Measurements from ENCODE around the gene TCF7L1. TPM values are rescaled to one million over a fixed set of nuclear protein-coding genes. Genes with fewer than 3 reads are reported as not detected.
A peak's percentile ranks its signal among the peaks of the same experiment; 100 is the strongest.

Gene TCF7L1
- total RNA-seq, 1 donor from 2014 or later = 83.8 TPM

DNA sequence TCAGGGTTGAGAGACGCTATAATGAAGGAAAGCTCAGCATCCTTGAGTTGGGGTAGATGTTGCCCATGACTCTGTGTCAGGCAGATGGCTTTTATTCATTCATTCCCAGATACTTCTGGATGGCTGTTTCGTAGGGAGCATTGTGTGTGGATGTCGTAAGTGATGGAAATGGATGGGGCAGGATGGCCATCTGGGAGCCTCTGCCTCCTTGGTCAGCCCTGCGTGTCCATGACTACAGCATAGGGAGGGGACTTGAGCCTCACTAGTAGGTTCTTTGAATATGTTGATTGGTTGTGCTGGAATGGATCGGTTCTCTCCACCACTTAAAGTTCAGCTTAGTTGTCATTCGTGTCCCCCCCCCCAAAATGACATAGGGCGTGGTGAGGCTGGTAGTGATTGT, 149.7 kb downstream of the TCF7L1 start:
- TF ChIP-seq, protein P1, sequence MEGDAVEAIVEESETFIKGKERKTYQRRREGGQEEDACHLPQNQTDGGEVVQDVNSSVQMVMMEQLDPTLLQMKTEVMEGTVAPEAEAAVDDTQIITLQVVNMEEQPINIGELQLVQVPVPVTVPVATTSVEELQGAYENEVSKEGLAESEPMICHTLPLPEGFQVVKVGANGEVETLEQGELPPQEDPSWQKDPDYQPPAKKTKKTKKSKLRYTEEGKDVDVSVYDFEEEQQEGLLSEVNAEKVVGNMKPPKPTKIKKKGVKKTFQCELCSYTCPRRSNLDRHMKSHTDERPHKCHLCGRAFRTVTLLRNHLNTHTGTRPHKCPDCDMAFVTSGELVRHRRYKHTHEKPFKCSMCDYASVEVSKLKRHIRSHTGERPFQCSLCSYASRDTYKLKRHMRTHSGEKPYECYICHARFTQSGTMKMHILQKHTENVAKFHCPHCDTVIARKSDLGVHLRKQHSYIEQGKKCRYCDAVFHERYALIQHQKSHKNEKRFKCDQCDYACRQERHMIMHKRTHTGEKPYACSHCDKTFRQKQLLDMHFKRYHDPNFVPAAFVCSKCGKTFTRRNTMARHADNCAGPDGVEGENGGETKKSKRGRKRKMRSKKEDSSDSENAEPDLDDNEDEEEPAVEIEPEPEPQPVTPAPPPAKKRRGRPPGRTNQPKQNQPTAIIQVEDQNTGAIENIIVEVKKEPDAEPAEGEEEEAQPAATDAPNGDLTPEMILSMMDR (IDR thresholded peaks at IDR 0.05; ENCODE audit: unreplicated experiment) = no peak
- Mint-ChIP-seq H3K27me3 (ENCODE audit: unreplicated experiment) (peaks cover 18% of the 10 kb centered on the region), H3K4me3 (ENCODE audit: unreplicated experiment) (peak overlapping the region; percentile 27), H3K27ac (ENCODE audit: unreplicated experiment) (peak overlapping the region; percentile 55), H3K4me1 (ENCODE audit: unreplicated experiment) (peaks cover 35% of the 10 kb centered on the region), H3K36me3 (ENCODE audit: low read depth, unreplicated experiment) (peaks cover 30% of the 10 kb centered on the region), H3K9me3 (ENCODE audit: unreplicated experiment) (no peaks in the 10 kb centered on the region)
- DNase-seq (ENCODE audit: low spot score) = no peak

DNA sequence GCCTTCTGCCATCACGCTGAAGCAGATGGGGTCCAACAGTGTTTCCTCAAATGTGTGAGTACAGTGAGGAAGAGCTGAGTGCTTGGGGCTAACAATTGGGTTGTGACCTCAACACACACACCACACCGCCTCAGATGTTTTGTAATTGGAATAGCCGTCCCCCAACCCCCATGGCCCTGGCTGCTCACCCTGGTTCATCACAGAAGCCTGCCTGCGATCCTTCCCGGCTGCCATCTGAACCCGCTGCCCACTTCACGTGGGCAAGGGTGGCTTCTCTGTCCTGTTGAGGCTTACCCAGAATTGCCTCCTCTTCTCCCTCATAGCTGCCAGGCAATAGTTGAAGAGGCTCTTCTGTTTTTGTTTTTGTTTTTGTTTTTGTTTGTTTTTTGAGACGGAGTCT, 150.4 kb downstream of the TCF7L1 start:
- peaks cover 24% of the 10 kb centered on the region for H3K36me3 Mint-ChIP-seq (ENCODE audit: low read depth, unreplicated experiment)
- peaks cover 36% of the 10 kb centered on the region for H3K4me1 Mint-ChIP-seq (ENCODE audit: unreplicated experiment)
- H3K27me3 Mint-ChIP-seq (ENCODE audit: unreplicated experiment) = peaks cover 18% of the 10 kb centered on the region
- DNase-seq (ENCODE audit: low spot score) = no peak
- TF ChIP-seq, protein P1 (IDR thresholded peaks at IDR 0.05; ENCODE audit: unreplicated experiment) = no peak
- no peaks in the 10 kb centered on the region for H3K9me3 Mint-ChIP-seq (ENCODE audit: unreplicated experiment)
- peak overlapping the region; percentile 73 for H3K4me3 Mint-ChIP-seq (ENCODE audit: unreplicated experiment)
- H3K27ac Mint-ChIP-seq (ENCODE audit: unreplicated experiment) = peak overlapping the region; percentile 30

DNA sequence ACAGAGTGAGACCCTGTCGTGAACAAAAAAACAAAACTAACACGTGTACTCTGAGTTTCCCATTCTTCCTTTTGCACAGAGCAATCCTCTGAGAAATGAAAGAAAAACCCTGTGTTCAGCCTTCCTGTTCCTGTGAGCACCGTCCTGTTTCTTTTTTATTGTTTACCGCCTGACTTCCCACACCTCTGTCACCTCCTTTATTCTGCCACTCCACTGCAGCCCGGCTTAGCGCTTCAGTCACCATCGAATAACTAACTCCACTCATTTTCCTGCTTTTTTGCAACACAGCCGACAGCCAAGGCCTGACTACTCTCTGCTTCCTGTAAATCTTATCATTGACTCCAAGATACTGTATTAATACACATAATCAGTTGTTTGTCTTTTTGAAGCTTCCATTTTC, 153.7 kb downstream of the TCF7L1 start:
- Mint-ChIP-seq H3K27me3 (ENCODE audit: unreplicated experiment) (peaks cover 20% of the 10 kb centered on the region), H3K27ac (ENCODE audit: unreplicated experiment) (peak overlapping the region; percentile 79), H3K9me3 (ENCODE audit: unreplicated experiment) (no peaks in the 10 kb centered on the region), H3K4me1 (ENCODE audit: unreplicated experiment) (peaks cover 49% of the 10 kb centered on the region), H3K36me3 (ENCODE audit: low read depth, unreplicated experiment) (peaks cover 27% of the 10 kb centered on the region), H3K4me3 (ENCODE audit: unreplicated experiment) (peak overlapping the region; percentile 29)
- TF ChIP-seq, protein P1 (IDR thresholded peaks at IDR 0.05; ENCODE audit: unreplicated experiment) = no peak
- no peak for DNase-seq (ENCODE audit: low spot score)

DNA sequence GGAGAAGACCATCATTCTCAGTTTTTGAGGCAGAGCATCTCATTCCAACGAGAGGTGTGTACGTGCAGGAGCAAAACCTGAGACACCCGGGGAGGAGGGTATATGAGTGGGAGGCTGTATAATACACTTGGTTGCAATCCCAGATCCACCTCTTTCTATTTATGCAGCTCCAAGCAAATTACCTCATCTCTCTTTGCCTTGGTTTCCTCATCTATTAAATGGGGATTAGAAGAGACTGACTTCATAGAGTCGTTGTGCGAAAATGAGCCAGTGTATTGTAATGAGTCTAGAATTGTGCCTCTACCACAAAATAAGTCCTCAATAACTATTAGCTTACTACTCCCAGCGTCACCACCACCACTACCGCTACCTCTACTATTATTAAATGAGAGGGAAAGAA, 154.5 kb downstream of the TCF7L1 start:
- no peaks in the 10 kb centered on the region for H3K9me3 Mint-ChIP-seq (ENCODE audit: unreplicated experiment)
- H3K27ac Mint-ChIP-seq (ENCODE audit: unreplicated experiment) = peak overlapping the region; percentile 79
- peaks cover 19% of the 10 kb centered on the region for H3K27me3 Mint-ChIP-seq (ENCODE audit: unreplicated experiment)
- TF ChIP-seq, protein P1 (IDR thresholded peaks at IDR 0.05; ENCODE audit: unreplicated experiment) = no peak
- peaks cover 24% of the 10 kb centered on the region for H3K36me3 Mint-ChIP-seq (ENCODE audit: low read depth, unreplicated experiment)
- H3K4me1 Mint-ChIP-seq (ENCODE audit: unreplicated experiment) = peaks cover 45% of the 10 kb centered on the region
- no peak for DNase-seq (ENCODE audit: low spot score)
- H3K4me3 Mint-ChIP-seq (ENCODE audit: unreplicated experiment) = no peak overlapping the region

DNA sequence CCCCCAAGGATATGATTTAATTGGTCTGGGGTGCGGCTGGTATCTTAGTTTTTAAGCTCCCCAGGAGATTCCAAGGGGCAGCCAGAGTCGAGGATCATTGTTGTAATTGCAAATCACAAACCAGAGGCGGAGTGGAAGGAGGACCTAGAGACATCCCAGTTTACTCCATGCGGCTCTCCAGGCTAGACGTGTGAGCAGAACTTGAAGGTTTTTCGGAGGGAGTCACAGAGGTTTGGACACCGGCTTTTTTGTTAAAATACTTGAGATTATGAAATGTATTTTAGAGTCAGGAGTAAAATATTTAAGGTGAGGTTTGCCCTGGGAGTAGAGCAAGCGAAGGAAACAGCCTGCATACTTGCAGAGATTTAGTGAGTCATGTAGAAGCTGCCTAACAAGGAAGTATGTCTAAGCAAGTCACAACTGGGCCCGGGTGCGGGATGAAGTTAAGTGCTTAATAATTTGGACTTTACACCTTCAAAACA, 155.1 kb downstream of the TCF7L1 start:
- H3K27me3 Mint-ChIP-seq (ENCODE audit: unreplicated experiment) = peaks cover 16% of the 10 kb centered on the region
- peaks cover 18% of the 10 kb centered on the region for H3K36me3 Mint-ChIP-seq (ENCODE audit: low read depth, unreplicated experiment)
- H3K4me1 Mint-ChIP-seq (ENCODE audit: unreplicated experiment) = peaks cover 43% of the 10 kb centered on the region
- DNase-seq (ENCODE audit: low spot score) = no peak
- H3K4me3 Mint-ChIP-seq (ENCODE audit: unreplicated experiment) = peak overlapping the region; percentile 35
- TF ChIP-seq, protein P1 (IDR thresholded peaks at IDR 0.05; ENCODE audit: unreplicated experiment) = no peak
- peak overlapping the region; percentile 79 for H3K27ac Mint-ChIP-seq (ENCODE audit: unreplicated experiment)
- no peaks in the 10 kb centered on the region for H3K9me3 Mint-ChIP-seq (ENCODE audit: unreplicated experiment)

Measured in endothelial cell (in vitro differentiated cells).